ENCODE measurements around the gene NECAB2.

DNA sequence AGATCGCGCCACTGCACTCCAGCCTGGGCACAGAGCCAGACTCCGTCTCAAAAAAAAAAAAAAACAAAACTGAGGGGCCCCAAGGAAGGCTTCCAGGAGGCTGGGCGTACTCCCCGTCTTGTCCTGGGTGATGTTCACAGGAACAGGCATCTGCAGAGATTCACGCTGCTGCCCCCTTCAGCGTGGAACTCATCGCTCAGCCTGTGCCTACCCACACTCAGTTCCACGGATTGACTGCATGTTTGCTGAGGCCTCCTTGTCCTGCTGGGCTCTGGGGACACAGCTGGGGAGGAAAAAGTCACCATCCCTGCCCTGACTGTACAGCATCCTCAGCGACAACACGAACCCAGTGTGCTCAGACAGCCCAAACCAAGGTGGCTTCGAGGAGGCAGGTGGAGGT is 27.9 kb upstream of the NECAB2 start:
- TF ChIP-seq, protein P1, sequence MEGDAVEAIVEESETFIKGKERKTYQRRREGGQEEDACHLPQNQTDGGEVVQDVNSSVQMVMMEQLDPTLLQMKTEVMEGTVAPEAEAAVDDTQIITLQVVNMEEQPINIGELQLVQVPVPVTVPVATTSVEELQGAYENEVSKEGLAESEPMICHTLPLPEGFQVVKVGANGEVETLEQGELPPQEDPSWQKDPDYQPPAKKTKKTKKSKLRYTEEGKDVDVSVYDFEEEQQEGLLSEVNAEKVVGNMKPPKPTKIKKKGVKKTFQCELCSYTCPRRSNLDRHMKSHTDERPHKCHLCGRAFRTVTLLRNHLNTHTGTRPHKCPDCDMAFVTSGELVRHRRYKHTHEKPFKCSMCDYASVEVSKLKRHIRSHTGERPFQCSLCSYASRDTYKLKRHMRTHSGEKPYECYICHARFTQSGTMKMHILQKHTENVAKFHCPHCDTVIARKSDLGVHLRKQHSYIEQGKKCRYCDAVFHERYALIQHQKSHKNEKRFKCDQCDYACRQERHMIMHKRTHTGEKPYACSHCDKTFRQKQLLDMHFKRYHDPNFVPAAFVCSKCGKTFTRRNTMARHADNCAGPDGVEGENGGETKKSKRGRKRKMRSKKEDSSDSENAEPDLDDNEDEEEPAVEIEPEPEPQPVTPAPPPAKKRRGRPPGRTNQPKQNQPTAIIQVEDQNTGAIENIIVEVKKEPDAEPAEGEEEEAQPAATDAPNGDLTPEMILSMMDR (IDR thresholded peaks at IDR 0.05; ENCODE audit: poor library complexity, severe bottlenecking) = no peak
- no peak for TF ChIP-seq EZH2 (IDR thresholded peaks at IDR 0.05; ENCODE audit: borderline replicate concordance, insufficient read depth, low read length, poor library complexity, severe bottlenecking)

All from neural cell (in vitro differentiated cells).